ENCODE data around the gene FGD3. TPM values are rescaled to one million over a fixed set of nuclear protein-coding genes. Genes with fewer than 3 reads are reported as not detected.

The FGD3 gene
- total and polyA plus RNA-seq, 2 of the 8 experiments (the other 6 are each of a cell fraction or from before 2014, with no cell fraction given), result 1.4 to 1.9 TPM

GRCh38 chr9:92961627-92962302, 14.4 kb downstream of the FGD3 start:
- Histone ChIP-seq H3K14ac (ENCODE audit: insufficient read length) (no peak overlapping the region), H3K4me2 (ENCODE audit: insufficient read depth in 1 of 2, low read depth in 2 of 2, low read length in 2 of 2) (no peak overlapping the region), H2AFZ (ENCODE audit: low read length) (no peak overlapping the region), H3K79me1 (ENCODE audit: low read depth, low read length) (no peaks in the 10 kb centered on the region), H2BK15ac (ENCODE audit: low read length) (peak overlapping the region; percentile 46; the same call in 1 of the 2 replicates), H4K20me1 (replicated peaks in 1 of 2; ENCODE audit: control insufficient read depth in 1 of 2, insufficient read depth in 2 of 2, low read length in 2 of 2) (no peaks in the 10 kb centered on the region), H3K23ac (ENCODE audit: insufficient read length) (no peak overlapping the region), H2BK12ac (ENCODE audit: low read depth, low read length) (no peak overlapping the region), H3K79me2 (ENCODE audit: control insufficient read depth in 1 of 2, insufficient read depth in 2 of 2, low read length in 2 of 2) (no peaks in the 10 kb centered on the region), H3K27me3 (replicated peaks in 1 of 4; ENCODE audit: control insufficient read depth in 3 of 4, extremely low read depth in 1 of 4, insufficient read depth in 3 of 4, low read length in 3 of 4) (no peaks in the 10 kb centered on the region), H3K56ac (replicated peaks; ENCODE audit: insufficient read length, low read depth, low read length) (no peak overlapping the region), H3K9ac (replicated peaks in 1 of 4; ENCODE audit: extremely low read depth in 1 of 4, low read depth in 3 of 4, low read length in 3 of 4) (no peak overlapping the region; a peak in 1 of 7 replicates), H2AK5ac (ENCODE audit: low read depth, low read length) (no peak overlapping the region), H3K27ac (ENCODE audit: low read depth, low read length) (no peak overlapping the region), H3K9me3 (ENCODE audit: insufficient read depth in 2 of 2, low read depth in 1 of 2, low read length in 1 of 2) (0 out of 4 replicates have a peak, but pooled peaks cover 0 to 2% of the 10 kb centered on the region in 2 experiments), H2BK20ac (ENCODE audit: low read length) (peak overlapping the region; percentile 72; the same call in 1 of the 2 replicates), H4K5ac (ENCODE audit: insufficient read length, low read depth, low read length) (no peak overlapping the region), H3K4ac (replicated peaks; ENCODE audit: insufficient read length, low read depth, low read length) (no peak overlapping the region), H4K8ac (ENCODE audit: extremely low read depth, insufficient read depth, low read length) (no peak overlapping the region), H4K91ac (replicated peaks; ENCODE audit: insufficient read length, low read length) (no peak overlapping the region), H3K4me1 (replicated peaks in 1 of 4; ENCODE audit: control insufficient read depth in 3 of 4, insufficient read depth in 4 of 4, low read length in 3 of 4) (peaks cover 0 to 11% (median 1%) of the 10 kb centered on the region in 4 experiments; a peak in 4 of 7 replicates), H2BK5ac (ENCODE audit: low read depth, low read length) (no peak overlapping the region), H3K36me3 (ENCODE audit: control insufficient read depth in 2 of 4, insufficient read depth in 4 of 4, low read length in 3 of 4) (no peaks in the 10 kb centered on the region), H3K23me2 (ENCODE audit: low read depth, low read length) (no peaks in the 10 kb centered on the region), H2BK120ac (replicated peaks; ENCODE audit: low read depth, low read length) (no peak overlapping the region), H3K18ac (ENCODE audit: extremely low read depth, low read length) (no peak overlapping the region), H3K4me3 (ENCODE audit: extremely low read depth in 1 of 4, insufficient read depth in 2 of 4, low read depth in 3 of 4, low read length in 4 of 4) (no peak overlapping the region)
- FAIRE-seq (no peak), DNase-seq (ENCODE audit: low read depth in 1 of 2, low spot score in 2 of 2) (no peak)
- WGBS, 2 experiments (ENCODE audit: extremely low coverage in 1 of 2, insufficient coverage in 1 of 2, insufficient read length in 1 of 2, insufficient replicate concordance in 2 of 2, low coverage in 1 of 2, low lambda C conversion rate in 2 of 2, missing lambda C conversion rate in 1 of 2), result 82% methylated on average over 3 of the region's 3 CpGs; no CpG with 5 or more reads in 1 of the 2 experiments
- CTCF ChIA-PET (ENCODE audit: partially characterized antibody), result no interaction called here
- POLR2A ChIA-PET (ENCODE audit: partially characterized antibody), result no interaction called here
- no peak for TF ChIP-seq CREB1 (IDR thresholded peaks at IDR 0.05)
- TF ChIP-seq NRF1 (IDR thresholded peaks at IDR 0.05; ENCODE audit: low read depth, low read length), result no peak
- no peak for TF ChIP-seq NANOG (IDR thresholded peaks at IDR 0.05; ENCODE audit: insufficient read depth, low read depth, low read length, poor library complexity, severe bottlenecking)
- TF ChIP-seq SIX5 (IDR thresholded peaks at IDR 0.05; ENCODE audit: low read depth, low read length), result no peak
- no peak for TF ChIP-seq EP300 (IDR thresholded peaks at IDR 0.05; ENCODE audit: borderline replicate concordance in 1 of 2, low read depth in 2 of 2, low read length in 2 of 2)
- TF ChIP-seq MAFK (IDR thresholded peaks at IDR 0.05; ENCODE audit: low read depth, low read length), result no peak
- no peak for TF ChIP-seq HDAC6 (IDR thresholded peaks at IDR 0.05; ENCODE audit: low read depth, low read length)

Data from H1 (cell line).